Measurements from ENCODE around the gene ZNF652.

The ZNF652 gene

GRCh38 chr17:49361902-49362722, at the start of gene ZNF652:
Gene ZNF652 (minus strand): TSS chr17:49362250. CDS start chr17:49317725, 44,525 bp downstream.
- DNase-seq: peak; percentile 97

GRCh38 chr17:49409066-49409465, 47.0 kb upstream of the ZNF652 start:
- DNase-seq: no peak

- DNase-seq: peak; percentile 89
Measured at GRCh38 chr17:49407981-49408501, 46.0 kb upstream of the ZNF652 start.

- DNase-seq: no peak
Measured at GRCh38 chr17:49407086-49407485, 45.0 kb upstream of the ZNF652 start.

- no peak for DNase-seq
Measured at GRCh38 chr17:49406421-49407061, 44.5 kb upstream of the ZNF652 start.

- no peak for DNase-seq
Measured at GRCh38 chr17:49404906-49405305, 42.9 kb upstream of the ZNF652 start.

GRCh38 chr17:49404361-49404760, 42.3 kb upstream of the ZNF652 start:
- no peak for DNase-seq

GRCh38 chr17:49403514-49404289, 41.7 kb upstream of the ZNF652 start:
- DNase-seq: no peak

GRCh38 chr17:49402706-49403105, 40.7 kb upstream of the ZNF652 start:
- DNase-seq: no peak

GRCh38 chr17:49401971-49402611, 40.0 kb upstream of the ZNF652 start:
- DNase-seq: no peak

- no peak for DNase-seq
Measured at GRCh38 chr17:49399995-49400394, 37.9 kb upstream of the ZNF652 start.

- DNase-seq: no peak
Measured at GRCh38 chr17:49397586-49397985, 35.5 kb upstream of the ZNF652 start.

GRCh38 chr17:49393491-49394255, 31.6 kb upstream of the ZNF652 start:
- DNase-seq: no peak

GRCh38 chr17:49390548-49391324, 28.7 kb upstream of the ZNF652 start:
- peak; percentile 30 for DNase-seq

GRCh38 chr17:49389514-49390347, 27.7 kb upstream of the ZNF652 start:
- DNase-seq: peak; percentile 25

GRCh38 chr17:49388692-49389513, 26.9 kb upstream of the ZNF652 start:
- no peak for DNase-seq

- peak; percentile 38 for DNase-seq
Measured at GRCh38 chr17:49388290-49388640, 26.2 kb upstream of the ZNF652 start.

GRCh38 chr17:49387498-49388289, 25.6 kb upstream of the ZNF652 start:
- no peak for DNase-seq

GRCh38 chr17:49386373-49386772, 24.3 kb upstream of the ZNF652 start:
- DNase-seq: no peak

Measured in activated CD4-positive, alpha-beta T cell treated with anti-CD3 and anti-CD28 coated beads, Interleukin-10, Interleukin-2, amounts not matched to agents 100 ng/mL and 50 ng/mL, durations not matched to agents 16 hours and 8 hours (primary cell).